NCI-H446 (cell line): ENCODE measurements around the gene ELF2.
A peak's percentile ranks its signal among the peaks of the same experiment; 100 is the strongest.
"Not testable (repeated sequence)": the region's sequence is repeated elsewhere in the genome, so short reads cannot be mapped to it uniquely, and the experiment has no call there.

Experiments
- DNase-seq, 2 experiments: peaks; one replicate each; lab custom pipeline; 2025; lab: John Stamatoyannopoulos, UW

The ELF2 gene

DNA sequence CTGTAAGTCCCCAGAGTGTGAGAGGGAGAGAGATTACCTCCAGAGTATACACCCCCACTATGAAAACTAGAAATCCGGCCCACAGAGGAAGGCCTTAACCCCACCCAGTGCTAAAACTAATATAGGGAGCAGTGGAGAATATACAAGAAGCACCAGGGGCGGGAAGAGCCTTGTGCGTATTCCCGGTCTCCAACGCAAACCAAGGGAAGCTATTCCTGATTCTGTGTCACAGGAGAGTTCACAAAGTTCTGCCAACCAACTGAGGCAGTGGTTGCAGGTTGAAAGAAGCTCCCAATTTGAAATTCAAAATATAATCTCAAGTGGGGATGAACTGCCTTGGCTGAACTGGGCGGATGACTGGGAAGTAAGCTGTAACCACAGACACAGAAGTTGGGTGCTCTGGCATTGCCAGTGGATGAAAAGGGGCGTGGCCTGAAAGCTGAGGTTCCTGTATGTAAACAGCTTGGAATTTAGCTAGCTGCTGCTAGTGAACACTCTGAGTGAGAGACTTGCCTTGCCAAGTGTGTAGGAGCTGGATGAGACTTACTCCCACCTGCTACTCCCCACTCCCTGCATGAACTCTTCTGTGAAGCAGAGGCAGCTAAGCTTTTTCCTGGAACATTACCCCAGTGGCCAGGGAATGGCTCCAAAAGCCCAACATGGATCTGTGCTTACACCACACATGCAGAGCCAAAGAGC lies 32.7 kb downstream of the ELF2 start:
- DNase-seq, result peak in 1 of 2 experiments; percentile 4

DNA sequence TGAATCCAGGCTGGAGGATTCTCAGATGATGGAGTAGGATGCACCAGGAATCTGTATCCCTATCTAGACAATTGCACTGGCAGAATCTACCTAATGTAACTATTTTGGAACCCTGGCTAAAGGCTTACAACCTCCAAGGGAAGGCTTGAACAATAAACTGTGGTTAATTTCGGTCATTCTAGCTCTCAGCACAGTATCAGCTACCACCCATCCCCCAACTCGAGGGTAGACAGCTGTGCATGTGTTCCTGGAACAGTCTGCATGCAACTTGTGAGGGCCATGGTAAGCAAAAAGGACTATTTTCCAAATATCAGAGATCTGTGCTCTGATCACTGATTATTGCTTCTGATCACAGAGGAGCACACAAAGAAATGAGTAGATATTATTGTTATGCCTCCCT lies 34.0 kb downstream of the ELF2 start:
- DNase-seq, result no peak

DNA sequence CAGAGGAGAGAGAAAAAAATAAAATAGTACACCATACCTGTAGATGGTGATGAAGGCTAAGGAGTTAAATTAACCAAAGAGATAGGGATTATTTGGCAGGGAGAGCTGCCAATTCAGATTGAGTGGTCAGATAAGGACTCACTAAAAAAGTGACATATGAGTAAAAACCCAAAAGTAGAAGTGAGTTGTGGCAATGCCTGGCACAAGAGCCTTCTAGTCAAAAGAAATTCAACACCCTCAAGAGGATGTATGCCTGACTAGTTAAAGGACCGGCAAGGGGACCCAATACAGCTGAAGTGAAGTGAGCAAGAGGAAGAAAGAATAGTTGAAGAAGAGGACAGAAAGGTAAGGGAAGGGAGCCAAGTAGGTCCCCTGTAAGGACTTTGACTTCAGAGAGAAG lies 34.9 kb downstream of the ELF2 start:
- DNase-seq, result no peak

DNA sequence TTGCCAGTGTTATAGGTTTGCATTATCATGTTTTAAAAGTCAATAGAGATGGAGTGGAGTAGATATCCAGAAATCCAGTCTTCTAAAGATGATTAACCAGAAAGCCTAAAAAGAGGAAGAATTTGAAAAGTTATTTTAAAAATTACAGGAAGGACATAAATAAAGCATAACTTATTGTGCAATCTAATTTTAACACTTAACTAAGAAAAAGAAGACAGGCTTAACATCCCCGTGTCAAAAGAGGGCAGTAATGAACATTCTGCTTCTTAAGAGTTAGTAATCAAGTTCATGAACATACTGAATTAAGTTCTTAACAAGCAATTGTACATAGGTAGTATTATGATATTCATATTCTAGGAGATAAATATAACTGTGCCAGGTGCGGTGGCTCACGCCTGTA lies 39.3 kb downstream of the ELF2 start:
- DNase-seq, result no peak

DNA sequence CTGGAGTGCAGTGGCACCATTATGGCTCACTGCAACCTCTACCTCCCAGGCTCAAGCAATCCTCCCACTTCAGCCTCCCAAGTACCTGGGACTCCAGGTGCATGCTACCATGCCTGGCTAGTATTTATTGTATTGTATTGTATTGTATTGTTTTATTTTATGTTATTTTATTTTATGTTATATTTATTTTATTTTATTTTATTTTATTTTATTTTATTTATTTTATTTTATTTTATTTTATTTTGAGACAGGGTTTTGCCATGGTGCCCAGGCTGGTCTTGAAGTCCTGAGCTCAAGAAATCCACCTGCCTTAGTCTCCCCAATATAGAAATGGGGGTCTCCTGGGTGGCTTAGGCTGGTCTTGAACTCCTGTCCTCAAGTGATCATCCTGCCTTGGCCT lies 42.6 kb downstream of the ELF2 start:
- DNase-seq, result no peak

DNA sequence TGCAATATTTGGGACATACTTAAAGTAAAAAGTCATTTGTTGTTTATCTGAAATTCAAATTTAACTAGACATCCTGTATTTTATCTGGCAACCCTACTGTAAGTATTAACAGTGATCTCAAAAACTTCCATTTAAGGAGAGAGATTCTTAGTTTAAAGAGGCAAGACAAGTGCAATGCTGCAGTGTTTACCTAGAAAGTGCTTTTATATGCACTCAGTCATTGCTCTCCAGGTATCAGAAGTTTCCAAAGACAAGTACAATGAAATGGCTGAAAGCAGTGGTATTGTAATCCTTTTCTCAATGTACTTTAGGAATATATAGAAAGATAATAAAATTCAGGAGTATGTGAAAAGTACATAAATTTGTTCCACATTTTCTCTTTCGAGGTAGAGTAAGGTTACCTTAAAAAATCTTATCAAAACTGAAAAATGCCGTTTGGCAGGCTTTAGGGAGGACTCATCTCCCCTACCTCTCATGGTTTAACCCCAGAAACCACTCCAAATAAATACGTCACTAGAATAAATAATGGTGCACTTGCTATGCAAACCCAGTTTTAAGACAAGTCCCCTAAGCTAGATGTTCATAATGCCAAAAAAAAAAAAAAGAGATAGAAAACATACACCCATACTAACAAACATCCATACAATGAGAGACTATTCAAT lies 45.7 kb downstream of the ELF2 start:
- no peak for DNase-seq

DNA sequence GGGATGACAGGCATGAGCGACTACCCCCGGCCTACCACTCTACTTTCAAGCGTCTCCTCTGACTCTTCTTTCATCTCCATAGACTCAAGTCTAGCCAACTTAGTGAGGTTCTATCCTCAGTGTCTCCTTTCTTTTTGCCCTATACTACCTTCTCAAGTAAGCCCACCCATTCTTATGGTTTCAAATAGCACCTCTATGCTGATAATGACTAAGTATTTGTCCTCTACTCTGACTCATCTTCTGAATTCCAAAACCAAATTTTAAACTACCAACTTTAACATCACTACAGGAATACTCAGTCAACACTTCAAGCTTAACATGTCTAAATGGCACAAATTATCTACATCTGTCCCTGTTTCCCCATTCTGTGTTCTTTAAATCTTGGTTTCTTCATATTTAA lies 47.8 kb downstream of the ELF2 start:
- no peak for DNase-seq

DNA sequence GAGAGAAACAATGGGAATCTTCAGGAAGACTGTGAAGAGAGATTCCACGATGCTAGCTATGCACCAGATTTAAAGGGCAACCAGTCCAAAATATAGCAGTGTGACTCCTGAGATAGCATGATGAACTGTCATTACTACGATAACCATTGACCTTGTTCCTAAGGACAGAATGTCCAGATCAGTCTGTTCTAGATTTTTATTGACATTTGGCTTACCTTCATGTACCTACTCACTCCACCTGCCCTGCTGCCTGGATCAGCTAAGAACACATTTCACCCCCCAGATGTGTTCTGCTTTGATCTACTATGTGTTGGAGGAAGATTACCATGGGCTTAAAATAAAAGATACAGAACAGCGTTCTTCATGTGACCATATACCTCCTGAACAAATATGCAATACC lies 50.1 kb downstream of the ELF2 start:
- no peak for DNase-seq

DNA sequence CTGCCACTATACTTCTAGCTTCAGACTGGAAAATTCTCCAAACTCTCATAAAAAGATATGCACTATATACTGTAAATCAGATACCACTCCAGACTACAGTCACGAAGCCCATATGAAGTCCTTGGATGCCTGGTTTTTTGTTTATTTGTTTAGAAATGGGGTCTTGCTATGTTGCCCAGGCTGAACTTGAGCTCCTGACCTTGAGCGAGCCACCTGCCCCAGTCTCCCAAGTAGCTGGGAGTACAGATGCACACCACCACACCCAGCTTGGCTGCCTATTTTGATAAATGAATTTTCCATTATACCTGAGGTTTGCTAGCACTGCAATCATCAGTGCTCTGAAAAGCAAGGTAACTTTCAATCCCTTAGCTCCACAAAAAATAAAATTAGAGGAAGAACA lies 53.1 kb downstream of the ELF2 start:
- no peak for DNase-seq

DNA sequence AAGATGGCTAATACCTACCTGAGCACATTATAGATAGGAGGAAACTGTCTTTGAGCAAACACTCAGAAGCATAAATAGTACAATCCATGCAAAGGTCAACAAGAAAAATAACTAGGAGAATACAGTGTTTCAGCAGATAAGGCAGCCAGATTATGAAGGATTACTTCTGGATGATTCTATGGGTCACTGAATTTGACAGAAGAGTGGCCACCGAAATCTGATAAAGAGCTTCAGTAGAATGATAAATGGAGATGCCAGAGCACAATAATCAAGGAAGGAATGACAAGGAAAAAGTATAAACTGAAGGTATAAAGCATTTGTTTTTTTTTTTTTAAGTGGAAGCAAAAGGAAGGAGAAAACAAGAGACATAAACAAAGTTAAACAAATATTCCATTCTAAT lies 58.7 kb downstream of the ELF2 start:
- no peak for DNase-seq

DNA sequence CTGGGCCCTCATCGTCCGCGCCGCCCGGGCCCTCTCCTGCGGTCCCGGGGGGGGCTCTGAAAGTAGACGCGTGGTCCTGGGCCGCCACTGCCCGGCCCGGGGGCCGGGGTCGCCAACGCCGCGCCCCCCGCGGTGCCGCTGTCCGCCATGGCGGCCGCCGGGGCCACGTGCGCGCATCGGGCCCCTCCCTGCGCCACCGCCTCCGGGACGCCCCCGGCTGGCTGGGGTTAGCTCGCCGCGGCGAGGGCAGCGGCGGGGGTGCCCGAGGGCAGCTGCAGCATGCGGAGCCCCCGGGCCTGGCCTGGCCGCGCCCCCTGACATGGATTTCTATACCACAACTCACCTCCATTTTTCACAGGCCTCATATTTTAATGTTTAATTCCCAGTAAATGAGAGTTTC lies 61.8 kb downstream of the ELF2 start:
- DNase-seq, result no peak

DNA sequence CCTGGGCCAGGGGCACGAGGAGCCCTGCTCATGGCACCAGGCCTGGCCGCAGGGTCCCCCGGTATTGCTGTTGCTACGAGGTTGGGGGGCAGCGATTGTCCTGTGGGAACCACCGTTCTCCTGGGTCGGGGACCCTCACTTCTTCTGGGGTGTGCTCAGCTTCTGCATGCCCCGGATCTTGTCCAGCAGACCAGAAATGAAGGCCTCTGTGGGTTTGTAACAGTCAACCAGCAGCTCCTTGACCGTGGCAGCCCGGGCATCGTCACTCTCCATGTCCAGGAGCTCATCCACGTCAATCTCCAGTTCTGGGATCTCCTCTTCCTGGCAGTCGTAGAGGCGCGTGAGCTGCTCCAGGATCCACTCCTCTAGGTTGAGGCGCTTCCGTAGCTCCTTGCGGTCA lies 62.2 kb downstream of the ELF2 start:
- not testable (repeated sequence) for DNase-seq

DNA sequence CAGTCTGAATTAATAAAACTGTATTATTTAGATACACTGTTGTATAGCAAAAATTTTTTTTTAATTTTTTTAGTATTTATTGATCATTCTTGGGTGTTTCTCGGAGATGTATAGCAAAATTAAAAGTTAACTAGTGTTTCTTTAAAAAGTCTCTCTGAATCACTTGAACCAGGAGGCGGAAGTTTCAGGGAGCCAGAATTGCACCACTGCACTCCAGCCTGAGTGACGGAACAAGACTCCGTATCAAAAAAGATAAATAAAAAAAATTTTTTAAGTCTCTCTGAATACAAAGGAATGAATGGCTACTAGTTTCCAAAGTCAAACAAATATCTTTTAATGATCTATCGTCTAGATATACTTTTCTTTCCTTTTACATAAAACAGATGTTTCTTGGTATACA lies 64.4 kb downstream of the ELF2 start:
- no peak for DNase-seq

DNA sequence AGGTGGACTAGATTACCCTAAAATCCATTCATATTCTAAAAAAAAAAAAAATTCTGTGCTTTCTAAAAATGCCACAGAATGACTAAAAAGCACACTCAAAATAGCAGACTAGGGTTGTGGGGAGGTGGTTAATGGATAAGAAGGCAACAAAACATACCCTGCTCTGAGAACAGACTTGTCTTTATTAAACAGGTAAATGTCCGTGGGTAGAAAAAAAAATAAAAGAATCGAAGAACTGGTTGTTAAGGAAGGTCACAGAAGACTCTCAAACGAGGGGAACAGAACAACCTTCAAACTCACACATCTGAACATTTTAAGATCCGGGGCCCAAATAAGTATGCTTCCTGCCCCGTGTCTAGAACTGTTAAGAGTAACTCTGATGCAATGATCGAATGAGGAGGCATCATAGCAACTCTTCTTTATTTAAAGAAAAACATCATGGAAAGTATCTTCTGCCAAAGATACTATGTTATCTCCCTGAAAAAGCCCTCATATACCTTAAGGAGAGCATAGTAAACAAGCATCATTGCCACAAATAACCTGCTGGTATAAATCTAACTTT lies 68.4 kb downstream of the ELF2 start:
- no peak for DNase-seq

DNA sequence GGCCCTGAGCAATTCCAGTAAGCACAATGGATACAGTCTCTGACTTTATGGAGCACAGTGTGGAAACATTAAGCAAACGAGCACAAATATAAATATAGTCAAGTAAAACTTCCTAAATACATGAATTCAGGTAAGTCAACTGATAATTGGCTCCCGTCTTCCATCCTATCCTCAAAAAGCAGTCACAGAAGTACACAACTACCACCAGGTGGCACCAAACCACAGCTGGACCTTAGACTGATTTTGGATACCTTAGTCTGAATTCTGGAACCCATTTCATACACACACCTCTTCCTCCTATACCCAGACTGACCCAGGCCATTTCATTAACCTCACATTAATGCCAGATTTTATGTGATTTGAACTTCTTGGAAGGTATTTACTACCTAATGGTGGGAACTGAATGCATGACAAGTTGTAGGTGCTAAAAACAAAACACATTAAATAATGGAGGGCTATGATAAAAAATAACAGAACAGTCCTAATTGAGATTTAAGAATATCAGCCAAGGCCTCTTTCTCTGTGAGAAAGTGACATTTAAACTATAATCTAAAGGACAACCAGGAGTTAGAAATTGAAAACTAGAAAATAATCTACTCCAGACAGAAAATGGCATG lies 77.5 kb downstream of the ELF2 start:
- DNase-seq, result peak; percentile 57 to 82

DNA sequence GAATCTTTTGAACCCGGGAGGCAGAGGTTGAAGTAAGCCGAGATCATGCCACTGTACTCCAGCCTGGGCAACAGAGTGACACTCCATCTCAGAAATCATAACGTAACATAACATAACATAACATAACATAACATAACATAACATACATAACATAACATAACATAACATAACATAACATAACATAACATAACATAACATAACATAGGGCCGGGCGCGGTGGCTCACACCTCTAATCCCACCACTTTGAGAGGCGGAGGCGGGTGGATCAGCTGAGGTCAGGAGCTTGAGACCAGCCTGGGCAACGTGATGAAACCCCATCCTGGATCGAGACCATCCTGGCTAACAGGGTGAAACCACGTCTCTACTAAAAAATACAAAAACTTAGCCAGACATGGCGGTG lies 84.7 kb downstream of the ELF2 start:
- no peak for DNase-seq

DNA sequence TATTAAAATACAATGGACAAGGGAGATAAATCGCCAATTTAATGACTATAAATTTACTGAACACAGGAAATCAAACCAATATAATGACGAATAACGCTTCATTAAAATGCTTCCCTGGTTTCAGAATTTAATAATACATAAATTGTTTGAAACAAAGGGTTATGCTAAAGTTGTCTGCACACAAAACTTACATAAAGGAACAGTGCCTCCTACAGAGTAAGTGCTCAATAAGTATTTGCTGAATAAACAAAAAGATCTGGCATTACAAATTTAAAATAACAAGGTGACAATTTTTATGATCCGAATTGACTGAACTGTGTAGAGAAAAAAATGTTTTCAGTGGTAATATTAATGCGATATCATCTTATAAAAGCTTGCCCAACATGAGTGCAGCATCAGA lies 91.9 kb downstream of the ELF2 start:
- DNase-seq, result no peak

DNA sequence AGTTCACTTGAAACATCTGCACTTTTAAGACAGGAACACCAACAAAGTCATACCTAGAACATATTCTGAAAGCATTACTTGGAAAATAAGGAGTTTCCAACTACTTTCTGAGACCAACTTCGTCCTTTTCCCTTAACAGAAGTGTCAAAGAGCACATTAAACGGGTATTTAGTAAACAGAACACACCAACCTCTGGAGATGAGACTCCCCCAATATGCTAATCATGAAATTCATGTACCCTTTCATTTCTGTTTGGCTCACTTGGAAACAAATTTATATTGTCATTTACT lies 92.3 kb downstream of the ELF2 start:
- no peak for DNase-seq

DNA sequence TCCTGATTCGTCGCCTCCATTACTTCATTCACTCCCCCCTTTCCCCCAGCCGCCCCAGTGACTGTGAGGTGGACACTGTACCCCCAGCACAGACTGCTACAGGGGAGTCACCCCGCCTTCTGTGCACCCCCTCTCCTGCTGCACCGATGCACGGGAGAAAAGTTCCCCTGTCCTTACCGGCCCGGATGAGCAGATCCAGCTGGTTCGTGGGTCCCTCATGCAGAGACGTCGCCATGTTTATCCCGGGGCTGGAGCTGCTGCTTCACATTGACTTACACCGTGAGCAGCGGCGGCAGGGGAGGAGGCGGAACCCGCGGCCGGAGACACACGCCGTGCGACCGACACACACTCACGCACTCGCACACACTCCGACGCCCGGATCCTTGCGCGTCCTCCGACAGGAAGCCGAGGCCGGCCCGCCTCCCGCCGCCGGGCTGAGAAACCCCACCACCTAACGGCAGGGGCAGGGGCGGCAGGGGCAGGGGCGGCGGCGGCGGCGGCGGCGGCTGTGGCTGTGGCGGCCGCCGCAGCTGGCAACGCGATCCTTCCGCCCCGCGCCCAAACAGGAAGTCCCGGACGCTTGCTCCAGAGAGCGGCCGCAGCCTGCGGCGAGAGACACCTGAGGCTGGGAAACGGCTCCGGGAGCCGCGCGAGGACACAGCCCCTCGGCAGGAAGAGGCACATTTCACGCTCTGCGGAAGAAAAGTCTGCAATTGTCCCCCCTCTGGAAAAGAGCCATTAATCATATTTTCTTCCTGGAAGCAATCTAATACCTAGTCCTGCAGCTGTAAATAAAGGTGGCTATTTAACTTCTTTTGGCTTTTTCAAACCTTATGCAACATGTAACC lies 92.8 kb downstream of the ELF2 start:
- DNase-seq, result peak; percentile 58 to 92

DNA sequence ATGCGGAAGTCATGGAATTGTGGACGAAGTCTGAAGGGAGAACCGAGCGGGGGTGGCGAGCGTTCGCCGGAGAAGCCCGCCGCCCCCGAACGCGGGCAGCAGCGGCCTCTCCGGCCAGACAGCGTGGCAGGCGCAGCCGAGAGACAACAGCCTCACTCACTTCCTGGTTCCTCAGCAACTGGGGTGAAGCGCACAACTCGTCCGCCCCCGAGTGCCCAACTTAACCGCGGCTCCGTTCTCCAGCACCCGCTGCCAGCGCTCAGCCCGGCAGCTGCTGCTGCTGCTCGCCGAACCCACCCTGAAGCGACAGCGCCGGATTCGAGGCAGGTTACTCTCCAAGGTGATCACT lies 93.4 kb downstream of the ELF2 start:
- peak; percentile 8 to 49 for DNase-seq

DNA sequence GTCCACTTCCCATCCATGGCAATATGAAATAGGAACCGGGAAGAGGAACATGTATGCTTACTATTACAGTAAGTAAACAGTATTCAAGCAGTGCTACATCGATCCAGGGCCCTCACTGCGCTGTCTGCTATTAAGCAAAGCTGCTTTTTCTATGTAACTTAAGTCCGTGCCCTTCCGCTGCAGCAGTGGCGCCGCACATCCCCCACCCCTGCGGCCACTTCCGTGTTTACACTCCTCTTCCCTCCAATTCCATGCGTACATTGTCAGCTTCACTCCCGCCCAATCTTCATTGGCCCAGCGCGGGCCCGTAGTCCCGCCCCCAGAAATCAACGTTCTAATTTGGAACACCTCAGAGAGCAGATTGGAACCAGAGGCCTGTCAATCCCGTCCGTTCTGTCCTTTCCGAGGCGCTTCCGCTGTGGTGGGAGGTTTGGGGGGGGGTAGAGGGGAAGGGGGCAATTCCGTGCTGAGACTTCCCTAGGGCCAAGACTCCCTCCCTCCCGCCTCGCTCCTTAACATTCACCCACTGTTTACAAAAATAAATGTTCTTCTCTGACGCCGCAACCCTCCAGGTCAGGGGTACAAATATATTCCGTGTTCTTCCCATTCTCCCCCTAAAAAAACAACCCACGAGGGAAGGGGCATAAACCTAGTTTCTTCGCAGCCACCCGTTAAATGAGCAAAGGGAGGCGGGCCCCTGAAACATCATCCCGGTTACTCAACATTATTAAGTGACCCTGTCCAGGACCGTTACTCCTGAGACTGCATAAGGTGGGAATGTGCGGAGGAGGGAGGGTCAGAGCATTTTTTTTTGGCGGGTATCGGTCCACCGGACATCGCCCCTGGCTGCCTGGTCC lies 94.0 kb downstream of the ELF2 start:
- DNase-seq, result peak; percentile 96 to 98

DNA sequence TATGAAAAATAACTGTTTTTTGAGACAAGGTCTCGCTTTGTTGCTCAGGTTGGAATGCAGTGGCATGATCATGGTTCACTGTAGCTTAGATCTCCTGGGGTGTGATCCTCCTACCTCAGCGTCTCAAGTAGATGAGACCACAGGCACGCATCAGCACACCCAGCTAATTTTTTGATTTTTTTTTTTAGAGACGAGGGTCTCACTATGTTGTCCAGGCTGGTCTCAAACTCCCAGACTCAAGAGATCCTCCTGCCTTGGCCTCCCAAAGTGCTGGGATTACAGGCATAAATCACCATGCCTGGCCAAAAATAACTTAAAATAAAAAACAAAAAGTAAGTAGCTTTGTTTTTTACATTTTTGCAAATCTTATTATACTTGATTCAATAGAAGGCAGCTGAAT lies 98.1 kb downstream of the ELF2 start:
- DNase-seq, result no peak
